ENCODE data around the gene ZSCAN5B. TPM values are rescaled to one million over a fixed set of nuclear protein-coding genes. Genes with fewer than 3 reads are reported as not detected.
"Not testable (repeated sequence)": the region's sequence is repeated elsewhere in the genome, so short reads cannot be mapped to it uniquely, and the experiment has no call there.

Gene ZSCAN5B, protein sequence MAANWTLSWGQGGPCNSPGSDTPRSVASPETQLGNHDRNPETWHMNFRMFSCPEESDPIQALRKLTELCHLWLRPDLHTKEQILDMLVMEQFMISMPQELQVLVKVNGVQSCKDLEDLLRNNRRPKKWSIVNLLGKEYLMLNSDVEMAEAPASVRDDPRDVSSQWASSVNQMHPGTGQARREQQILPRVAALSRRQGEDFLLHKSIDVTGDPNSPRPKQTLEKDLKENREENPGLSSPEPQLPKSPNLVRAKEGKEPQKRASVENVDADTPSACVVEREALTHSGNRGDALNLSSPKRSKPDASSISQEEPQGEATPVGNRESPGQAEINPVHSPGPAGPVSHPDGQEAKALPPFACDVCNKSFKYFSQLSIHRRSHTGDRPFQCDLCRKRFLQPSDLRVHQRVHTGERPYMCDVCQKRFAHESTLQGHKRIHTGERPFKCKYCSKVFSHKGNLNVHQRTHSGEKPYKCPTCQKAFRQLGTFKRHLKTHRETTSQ
- not detected for polyA plus RNA-seq (ENCODE audit: insufficient read length in 10 of 10)
- long read RNA-seq, donor 1: 0 reads
- long read RNA-seq, donor 2: 0 reads
- long read RNA-seq, donor 3: 0 reads
- long read RNA-seq, donor 4: 0 reads
- long read RNA-seq, donor 5: 0 reads
- long read RNA-seq, donor 6: 0 reads
- long read RNA-seq, donor 7: 0 reads
- long read RNA-seq, donor 8: 0 reads
- long read RNA-seq, donor 9: 0 reads

DNA sequence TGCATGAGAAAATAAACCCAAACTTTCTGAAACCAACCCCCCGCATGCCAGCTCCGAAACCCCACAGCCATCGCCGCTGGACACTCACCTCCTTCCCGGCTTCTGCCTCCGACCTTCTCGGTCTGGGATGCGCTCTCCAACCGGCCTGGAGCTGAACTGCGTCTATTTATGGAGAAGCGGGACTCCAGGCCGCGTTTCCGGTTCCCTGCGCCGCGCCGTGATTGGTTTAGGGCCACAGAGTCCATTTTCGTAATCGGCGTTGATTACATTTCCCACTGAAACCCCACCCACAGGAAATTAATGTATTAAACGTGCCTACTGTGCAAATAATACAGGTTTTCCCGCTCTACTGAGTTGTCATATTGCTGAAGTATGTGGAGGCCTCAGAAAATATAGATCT, at the start of gene ZSCAN5B:
Gene ZSCAN5B, minus strand, starts transcription at position 138 of the 400 bp plus-strand sequence. CDS start 4,731 bp downstream, outside the sequence.
- not testable (repeated sequence) for DNase-seq

GRCh38 chr19:56245764-56246163, 48.2 kb upstream of the ZSCAN5B start:
- not testable (repeated sequence) for DNase-seq

DNA sequence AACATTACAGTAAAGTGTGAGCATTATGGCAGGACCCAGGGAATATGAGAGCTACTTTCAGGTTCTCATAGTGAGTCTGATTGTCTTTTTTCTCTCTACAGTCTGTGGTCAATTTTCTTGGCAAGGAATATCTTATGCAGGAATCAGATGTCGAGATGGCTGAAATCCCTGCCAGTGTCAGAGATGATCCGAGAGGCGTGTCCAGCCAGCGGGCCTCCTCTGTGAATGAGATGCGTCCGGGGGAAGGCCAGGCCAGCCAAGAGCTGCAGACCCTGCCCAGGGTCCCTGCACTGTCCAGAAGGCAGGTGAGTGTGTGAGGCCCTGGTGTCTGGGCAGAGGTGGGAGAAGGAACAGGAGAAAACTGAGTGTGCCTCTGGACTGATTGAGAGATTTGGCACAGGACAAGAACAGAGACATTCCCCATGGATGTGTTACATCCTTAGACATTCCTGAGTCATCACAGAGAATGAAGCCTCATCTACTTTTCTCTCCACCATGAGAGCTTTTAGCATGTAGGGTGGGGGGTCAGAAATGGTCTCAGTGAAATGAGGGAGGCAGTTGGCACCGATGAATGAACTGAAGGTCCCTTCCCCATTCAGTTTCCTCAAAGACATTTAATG, 47.6 kb upstream of the ZSCAN5B start:
- peak in 1 of 3 donors; percentile 7 for DNase-seq

DNA sequence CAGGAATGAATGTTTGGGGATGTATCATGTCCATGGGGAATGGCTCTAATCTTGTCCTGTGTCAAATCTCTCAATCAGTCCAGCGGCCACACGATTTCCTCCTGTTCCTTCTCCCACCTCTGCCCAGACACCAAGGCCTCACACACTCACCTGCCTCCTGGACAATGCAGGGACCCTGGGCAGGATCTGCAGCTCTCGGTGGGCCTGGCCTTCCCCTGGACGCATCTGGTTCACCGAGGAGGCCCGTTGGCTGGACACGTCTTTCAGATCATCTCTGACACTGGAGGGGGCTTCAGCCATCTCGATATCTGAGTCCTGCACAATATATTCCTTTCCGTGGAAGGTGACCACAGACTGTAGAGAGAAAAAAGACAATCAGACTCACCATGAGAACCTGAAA, 25.9 kb upstream of the ZSCAN5B start:
- DNase-seq: no peak

DNA sequence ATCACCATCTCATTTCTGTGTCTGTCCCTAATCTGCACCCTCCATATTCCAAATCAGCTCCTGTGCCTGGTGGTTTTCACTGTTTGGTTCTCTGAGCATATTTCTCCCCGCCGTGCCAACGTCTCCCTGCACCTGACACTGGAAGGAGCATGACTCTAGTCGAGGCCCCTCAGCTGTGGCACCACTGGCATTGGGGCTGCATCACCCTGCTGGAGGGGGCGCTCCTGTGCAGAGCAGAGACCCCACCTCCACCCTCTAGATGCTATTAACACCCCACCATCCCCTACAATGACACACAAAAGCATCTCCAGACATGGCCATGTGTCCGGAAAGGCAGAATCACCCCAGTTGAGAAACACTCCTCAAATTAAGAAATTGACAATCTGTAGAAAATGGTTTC, 25.3 kb upstream of the ZSCAN5B start:
- no peak for DNase-seq

DNA sequence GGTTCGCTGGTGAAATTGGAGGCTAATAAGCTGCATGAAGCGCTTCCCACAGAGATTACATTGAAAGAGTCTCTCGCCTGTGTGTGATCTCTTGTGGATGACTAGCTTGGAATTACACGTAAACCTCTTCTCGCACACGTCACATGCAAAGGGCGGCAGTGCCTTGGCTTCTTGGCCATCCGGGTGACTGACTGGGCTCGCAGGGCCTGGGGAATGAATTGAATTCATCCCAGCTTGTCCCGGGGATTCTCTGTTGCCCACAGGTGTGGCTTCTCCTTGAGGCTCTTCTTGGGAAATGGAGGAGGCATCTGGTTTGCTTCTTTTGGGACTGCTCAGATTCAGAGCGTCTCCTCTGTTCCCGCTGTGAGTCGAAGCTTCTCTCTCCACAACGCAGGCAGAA, 24.3 kb upstream of the ZSCAN5B start:
- no peak for DNase-seq

GRCh38 chr19:56221442-56221841, 23.9 kb upstream of the ZSCAN5B start:
- peak in 1 of 3 donors; percentile 6 for DNase-seq

GRCh38 chr19:56218961-56219360, 21.4 kb upstream of the ZSCAN5B start:
- no peak for DNase-seq

DNA sequence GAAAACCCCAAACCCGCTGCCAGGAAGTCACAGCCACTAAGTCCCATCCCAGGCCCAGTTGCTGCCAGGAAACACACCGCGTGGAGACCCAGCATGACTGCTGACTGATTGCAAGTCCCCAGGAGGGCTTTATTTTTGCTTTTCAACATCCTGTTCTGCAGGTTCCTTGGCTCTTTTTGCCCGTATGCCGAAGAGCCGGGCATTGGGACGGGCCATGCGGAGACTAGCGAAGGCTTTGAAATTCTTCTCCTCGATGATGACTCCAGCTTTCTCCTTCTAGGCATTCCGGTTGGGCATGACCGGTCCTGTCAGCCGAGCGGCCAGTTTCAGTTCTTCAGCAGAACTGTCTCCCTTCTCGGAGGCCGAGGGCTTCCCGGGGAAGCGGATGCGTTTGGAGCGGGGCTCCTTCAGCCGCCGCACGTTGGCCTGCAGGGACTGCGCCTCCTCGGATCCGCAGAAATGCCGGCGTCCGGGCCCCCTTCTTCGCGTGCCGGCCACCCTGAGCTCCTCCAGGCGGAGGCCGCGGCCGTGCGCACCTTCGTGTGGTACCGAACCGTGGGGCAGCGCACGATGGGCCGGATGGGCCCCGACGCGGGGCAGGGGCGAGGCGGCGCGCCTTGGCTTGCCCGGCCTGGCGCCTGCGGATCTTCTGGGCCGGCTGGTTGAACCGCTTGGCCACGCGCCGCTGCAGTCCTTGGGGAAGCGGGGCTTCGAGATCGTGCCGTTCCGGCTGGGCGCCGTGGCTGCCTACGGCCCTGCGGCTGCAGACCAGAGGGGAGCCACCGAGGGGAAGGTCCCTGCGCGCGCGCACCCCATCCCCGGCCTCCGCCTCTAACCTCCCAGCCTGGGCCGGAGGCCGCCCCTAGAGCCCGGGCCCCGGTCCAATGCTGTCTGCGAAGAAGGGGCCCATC, 19.7 kb upstream of the ZSCAN5B start:
- peak in 2 of 3 donors; percentile 21 to 55 for DNase-seq

GRCh38 chr19:56211718-56212117, 14.1 kb upstream of the ZSCAN5B start:
- DNase-seq: no peak

GRCh38 chr19:56210036-56210435, 12.5 kb upstream of the ZSCAN5B start:
- DNase-seq: not testable (repeated sequence)

DNA sequence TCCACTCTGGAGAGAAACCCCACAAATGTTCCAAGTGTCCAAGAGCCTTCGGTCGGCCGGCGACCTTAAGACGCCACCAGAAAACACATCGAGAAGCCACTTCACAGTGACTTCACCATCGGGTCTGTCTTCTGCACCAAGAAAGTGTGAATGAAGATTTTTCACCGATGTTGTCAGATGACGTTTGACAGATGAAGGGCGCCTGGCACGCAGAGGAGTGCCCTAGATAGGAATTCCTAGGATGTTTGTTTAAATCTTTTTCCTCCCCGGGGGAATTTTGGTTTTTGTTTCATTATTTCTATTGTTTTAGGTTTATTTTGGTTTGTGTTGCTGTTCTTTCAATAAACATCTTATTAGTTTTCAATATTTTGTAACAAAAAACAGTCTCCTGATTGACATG, 11.5 kb upstream of the ZSCAN5B start:
- no peak for DNase-seq

DNA sequence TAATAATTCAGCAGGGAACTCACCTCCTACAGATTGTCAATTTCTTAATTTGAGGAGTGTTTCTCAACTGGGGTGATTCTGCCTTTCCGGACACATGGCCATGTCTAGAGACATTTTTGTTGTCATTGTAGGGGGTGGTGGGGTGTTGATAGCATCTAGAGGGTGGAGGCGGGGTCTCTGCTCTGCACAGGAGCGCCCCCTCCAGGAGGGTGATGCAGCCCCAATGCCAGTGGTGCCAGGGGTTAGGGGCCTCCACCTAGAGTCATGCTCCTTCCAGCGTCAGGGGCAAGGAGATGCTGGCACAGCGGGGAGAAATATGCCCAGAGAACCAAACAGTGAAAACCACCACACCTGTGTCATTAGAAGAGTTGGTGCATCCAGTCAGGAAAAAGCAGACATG, 10.0 kb upstream of the ZSCAN5B start:
- DNase-seq: not testable (repeated sequence)

DNA sequence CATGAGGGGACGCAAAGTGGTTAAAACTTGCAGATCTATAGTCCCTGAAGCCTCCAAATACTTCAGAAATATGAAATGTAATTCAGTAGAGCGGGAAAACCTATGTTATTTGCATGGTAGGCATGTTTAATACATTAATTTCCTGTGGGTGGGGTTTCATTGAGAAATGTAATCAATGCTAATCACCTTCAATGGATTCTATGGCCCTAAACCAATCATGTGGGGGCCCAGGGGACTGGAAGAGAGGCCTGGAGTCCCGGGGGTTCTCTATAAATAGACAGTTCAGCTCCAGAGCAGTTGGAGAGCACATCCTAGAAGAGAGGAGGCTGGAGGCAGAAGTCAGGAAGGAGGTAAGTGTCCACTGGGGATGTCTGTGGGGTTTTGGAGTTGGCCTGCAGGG, 4.4 kb upstream of the ZSCAN5B start, which contains the start of gene ZSCAN5C:
Gene ZSCAN5C, plus strand, starts transcription at position 301 of the 400 bp plus-strand sequence. CDS start 3,641 bp downstream, outside the sequence.
- no peak for DNase-seq

- no peak for DNase-seq
Observed at GRCh38 chr19:56199687-56200086, 2.1 kb upstream of the ZSCAN5B start.

GRCh38 chr19:56193981-56194640, 3.5 kb downstream of the ZSCAN5B start:
- DNase-seq: no peak

GRCh38 chr19:56191711-56192110, 5.9 kb downstream of the ZSCAN5B start:
- no peak for DNase-seq

GRCh38 chr19:56191115-56191514, 6.5 kb downstream of the ZSCAN5B start:
- no peak for DNase-seq

GRCh38 chr19:56189785-56190184, 7.8 kb downstream of the ZSCAN5B start:
- no peak for DNase-seq

GRCh38 chr19:56177564-56178243, 19.9 kb downstream of the ZSCAN5B start:
- no peak for DNase-seq

All from muscle of back (tissue), 13 donors.